ENCODE measurements around the gene RXRA.

The RXRA gene

DNA sequence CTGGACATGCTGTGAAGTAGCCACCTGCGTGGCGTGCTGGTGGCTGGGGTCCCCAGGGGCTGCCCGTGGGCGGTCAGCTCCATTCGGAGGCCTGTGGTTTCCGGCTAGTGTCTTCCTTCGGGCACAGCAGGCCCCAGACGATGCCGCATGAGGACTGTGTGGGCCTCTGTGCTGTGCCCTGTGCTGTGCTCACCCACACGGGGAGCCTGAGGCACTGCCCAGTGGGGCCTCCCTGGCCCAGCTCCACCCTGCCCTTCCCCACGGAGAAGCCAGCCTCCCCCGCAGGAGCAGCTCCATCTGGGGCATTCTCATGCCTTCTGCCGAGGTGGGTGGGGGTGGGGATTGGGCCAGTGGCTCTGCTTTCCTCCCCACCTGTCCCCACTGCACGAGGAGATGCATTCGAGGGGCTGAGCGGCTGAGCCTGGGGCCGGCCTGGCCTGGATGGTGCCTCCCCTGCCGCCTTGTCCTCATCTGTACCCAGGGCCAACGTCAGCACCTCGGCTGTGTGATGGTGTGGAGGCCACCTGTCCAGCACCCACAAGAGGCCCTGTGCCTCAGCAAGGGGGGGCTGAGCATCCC, 24.2 kb downstream of the RXRA start:
- TF ChIP-seq SPI1 (IDR thresholded peaks at IDR 0.05; ENCODE audit: borderline replicate concordance, low read depth): no peak
- TF ChIP-seq POLR2AphosphoS5 (IDR thresholded peaks at IDR 0.05; ENCODE audit: low read depth): no peak
- TF ChIP-seq, protein P1, sequence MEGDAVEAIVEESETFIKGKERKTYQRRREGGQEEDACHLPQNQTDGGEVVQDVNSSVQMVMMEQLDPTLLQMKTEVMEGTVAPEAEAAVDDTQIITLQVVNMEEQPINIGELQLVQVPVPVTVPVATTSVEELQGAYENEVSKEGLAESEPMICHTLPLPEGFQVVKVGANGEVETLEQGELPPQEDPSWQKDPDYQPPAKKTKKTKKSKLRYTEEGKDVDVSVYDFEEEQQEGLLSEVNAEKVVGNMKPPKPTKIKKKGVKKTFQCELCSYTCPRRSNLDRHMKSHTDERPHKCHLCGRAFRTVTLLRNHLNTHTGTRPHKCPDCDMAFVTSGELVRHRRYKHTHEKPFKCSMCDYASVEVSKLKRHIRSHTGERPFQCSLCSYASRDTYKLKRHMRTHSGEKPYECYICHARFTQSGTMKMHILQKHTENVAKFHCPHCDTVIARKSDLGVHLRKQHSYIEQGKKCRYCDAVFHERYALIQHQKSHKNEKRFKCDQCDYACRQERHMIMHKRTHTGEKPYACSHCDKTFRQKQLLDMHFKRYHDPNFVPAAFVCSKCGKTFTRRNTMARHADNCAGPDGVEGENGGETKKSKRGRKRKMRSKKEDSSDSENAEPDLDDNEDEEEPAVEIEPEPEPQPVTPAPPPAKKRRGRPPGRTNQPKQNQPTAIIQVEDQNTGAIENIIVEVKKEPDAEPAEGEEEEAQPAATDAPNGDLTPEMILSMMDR (IDR thresholded peaks at IDR 0.05; ENCODE audit: insufficient read depth, low read length): no peak
- TF ChIP-seq, protein P2, sequence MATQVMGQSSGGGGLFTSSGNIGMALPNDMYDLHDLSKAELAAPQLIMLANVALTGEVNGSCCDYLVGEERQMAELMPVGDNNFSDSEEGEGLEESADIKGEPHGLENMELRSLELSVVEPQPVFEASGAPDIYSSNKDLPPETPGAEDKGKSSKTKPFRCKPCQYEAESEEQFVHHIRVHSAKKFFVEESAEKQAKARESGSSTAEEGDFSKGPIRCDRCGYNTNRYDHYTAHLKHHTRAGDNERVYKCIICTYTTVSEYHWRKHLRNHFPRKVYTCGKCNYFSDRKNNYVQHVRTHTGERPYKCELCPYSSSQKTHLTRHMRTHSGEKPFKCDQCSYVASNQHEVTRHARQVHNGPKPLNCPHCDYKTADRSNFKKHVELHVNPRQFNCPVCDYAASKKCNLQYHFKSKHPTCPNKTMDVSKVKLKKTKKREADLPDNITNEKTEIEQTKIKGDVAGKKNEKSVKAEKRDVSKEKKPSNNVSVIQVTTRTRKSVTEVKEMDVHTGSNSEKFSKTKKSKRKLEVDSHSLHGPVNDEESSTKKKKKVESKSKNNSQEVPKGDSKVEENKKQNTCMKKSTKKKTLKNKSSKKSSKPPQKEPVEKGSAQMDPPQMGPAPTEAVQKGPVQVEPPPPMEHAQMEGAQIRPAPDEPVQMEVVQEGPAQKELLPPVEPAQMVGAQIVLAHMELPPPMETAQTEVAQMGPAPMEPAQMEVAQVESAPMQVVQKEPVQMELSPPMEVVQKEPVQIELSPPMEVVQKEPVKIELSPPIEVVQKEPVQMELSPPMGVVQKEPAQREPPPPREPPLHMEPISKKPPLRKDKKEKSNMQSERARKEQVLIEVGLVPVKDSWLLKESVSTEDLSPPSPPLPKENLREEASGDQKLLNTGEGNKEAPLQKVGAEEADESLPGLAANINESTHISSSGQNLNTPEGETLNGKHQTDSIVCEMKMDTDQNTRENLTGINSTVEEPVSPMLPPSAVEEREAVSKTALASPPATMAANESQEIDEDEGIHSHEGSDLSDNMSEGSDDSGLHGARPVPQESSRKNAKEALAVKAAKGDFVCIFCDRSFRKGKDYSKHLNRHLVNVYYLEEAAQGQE (IDR thresholded peaks at IDR 0.05; ENCODE audit: insufficient replicate concordance, low read depth): no peak
- TF ChIP-seq GABPA (IDR thresholded peaks at IDR 0.05; ENCODE audit: low read depth): no peak
- no peak for DNase-seq (ENCODE audit: low read depth in 1 of 2, low spot score in 1 of 2)
- Histone ChIP-seq H3K27ac (replicated peaks) (no peak overlapping the region), H3K4me3 (replicated peaks; ENCODE audit: insufficient read depth, low read length) (no peak overlapping the region), H3K27me3 (ENCODE audit: insufficient read depth, poor library complexity, severe bottlenecking) (no peaks in the 10 kb centered on the region)

DNA sequence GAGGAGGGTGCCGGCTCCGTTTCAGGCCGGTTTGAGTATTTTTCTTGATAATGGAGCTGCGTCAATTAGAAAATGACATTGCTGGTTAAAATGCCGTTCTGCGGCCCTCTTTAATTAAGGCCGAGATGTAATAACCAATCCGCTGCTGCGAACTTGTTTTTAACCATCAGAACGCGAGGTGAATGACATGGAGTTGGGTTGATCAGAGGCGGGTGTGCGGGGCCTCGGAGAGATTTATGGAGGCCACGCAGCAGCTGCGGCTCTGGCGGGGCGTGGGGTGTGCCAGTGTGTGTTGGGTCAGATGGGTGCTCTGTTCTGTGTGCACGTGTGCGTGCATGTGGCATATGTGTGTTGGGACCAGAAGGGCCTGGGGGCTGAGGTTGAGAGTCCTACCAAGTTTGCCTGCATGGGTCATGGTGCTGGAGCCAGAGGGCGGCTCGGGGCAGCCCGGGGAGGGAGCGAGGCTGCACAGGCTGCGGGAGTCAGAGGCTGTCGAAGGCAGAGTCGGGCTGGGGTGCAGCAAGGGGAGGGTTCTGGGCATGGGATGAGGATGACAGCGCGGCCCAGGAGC, 25.4 kb downstream of the RXRA start:
- no peak for DNase-seq (ENCODE audit: low read depth in 1 of 2, low spot score in 1 of 2)
- no peaks in the 10 kb centered on the region for H3K27me3 ChIP-seq (ENCODE audit: insufficient read depth, poor library complexity, severe bottlenecking)
- TF ChIP-seq GABPA (IDR thresholded peaks at IDR 0.05; ENCODE audit: low read depth): no peak
- TF ChIP-seq, protein P2 (IDR thresholded peaks at IDR 0.05; ENCODE audit: insufficient replicate concordance, low read depth): no peak
- TF ChIP-seq SPI1 (IDR thresholded peaks at IDR 0.05; ENCODE audit: borderline replicate concordance, low read depth): no peak
- TF ChIP-seq POLR2AphosphoS5 (IDR thresholded peaks at IDR 0.05; ENCODE audit: low read depth): no peak
- no peak overlapping the region for H3K4me3 ChIP-seq (replicated peaks; ENCODE audit: insufficient read depth, low read length)
- no peak overlapping the region for H3K27ac ChIP-seq (replicated peaks)

DNA sequence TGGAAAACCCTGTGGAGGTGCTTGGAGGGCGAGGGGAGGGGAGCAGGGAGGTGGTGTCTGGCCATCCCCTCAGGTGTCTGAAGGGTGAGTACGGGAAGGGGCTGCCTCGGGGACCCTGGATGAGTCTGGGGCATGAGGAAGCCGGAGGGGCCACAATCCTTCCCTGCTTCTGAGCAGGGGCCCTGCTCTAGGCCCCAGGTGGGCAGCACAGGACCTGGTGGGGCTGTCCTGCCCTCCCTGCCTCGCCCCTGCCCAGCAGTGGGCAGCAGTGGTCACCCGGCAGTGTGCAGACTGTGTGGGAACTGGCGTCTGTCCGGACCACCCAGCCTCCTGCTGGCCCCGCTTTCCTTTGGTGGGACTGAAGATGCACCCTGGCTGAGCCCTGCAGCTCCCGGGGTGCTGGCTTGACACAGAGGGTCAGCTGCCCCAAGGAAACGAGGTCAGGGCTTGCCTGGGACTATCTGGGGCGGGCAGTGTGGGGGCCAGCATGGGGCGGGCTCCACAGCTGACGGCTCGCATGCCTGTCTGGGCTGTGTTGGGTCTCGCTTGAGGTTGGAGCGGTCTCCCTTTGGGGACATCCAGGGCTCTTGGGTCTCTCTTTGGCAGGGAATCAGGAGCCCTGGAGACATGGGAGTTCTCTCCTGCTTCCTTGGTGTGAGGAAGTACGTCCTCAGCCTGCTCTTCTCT, 26.1 kb downstream of the RXRA start:
- Histone ChIP-seq H3K27me3 (ENCODE audit: insufficient read depth, poor library complexity, severe bottlenecking) (no peaks in the 10 kb centered on the region), H3K4me3 (replicated peaks; ENCODE audit: insufficient read depth, low read length) (no peak overlapping the region), H3K27ac (replicated peaks) (no peak overlapping the region)
- TF ChIP-seq POLR2AphosphoS5 (IDR thresholded peaks at IDR 0.05; ENCODE audit: low read depth) (no peak), SPI1 (IDR thresholded peaks at IDR 0.05; ENCODE audit: borderline replicate concordance, low read depth) (no peak), GABPA (IDR thresholded peaks at IDR 0.05; ENCODE audit: low read depth) (no peak)
- TF ChIP-seq, protein P1 (IDR thresholded peaks at IDR 0.05; ENCODE audit: insufficient read depth, low read length): no peak
- TF ChIP-seq, protein P2 (IDR thresholded peaks at IDR 0.05; ENCODE audit: insufficient replicate concordance, low read depth): no peak
- no peak for DNase-seq (ENCODE audit: low read depth in 1 of 2, low spot score in 1 of 2)
